HepG2 (cell line): ENCODE results near the gene GNG7. TPM values are rescaled to one million over a fixed set of nuclear protein-coding genes. Genes with fewer than 3 reads are reported as not detected.

Source experiments
- AKAP8 ChIP-seq: sonication (generic); formaldehyde crosslinking; IDR thresholded peaks from 2 replicates; pipeline ENCODE4 v1.5.1; 2020; ENCODE audit warnings: mild to moderate bottlenecking, missing genetic modification reagents
- ARNTL ChIP-seq: sonication (generic); formaldehyde crosslinking; IDR thresholded peaks from 2 replicates; pipeline ENCODE4 v1.4.0; 2020; ENCODE audit warnings: mild to moderate bottlenecking, missing genetic modification reagents
- FOXA1 ChIP-seq, 2 experiments: fragments of 450-650 bp in 1 of 2; sonication (generic) in 1 of 2; formaldehyde crosslinking in 1 of 2; IDR thresholded peaks; 2 replicates each; pipeline versions ENCODE4 v1.4.0 to v1.6.1; 2016 to 2020; ENCODE audit warnings: missing genetic modification reagents in 1 of 2
- HMG20A ChIP-seq: IDR thresholded peaks from 2 replicates; pipeline ENCODE4 v1.6.1; 2016; ENCODE audit warnings: borderline replicate concordance
- HNF4G ChIP-seq, 2 experiments: sonication (generic) in 1 of 2; formaldehyde crosslinking in 1 of 2; IDR thresholded peaks; 2 replicates each; pipeline versions ENCODE4 v1.4.0 to v1.6.1; 2011 to 2020; ENCODE audit warnings: borderline replicate concordance in 2 of 2, low read depth in 2 of 2, mild to moderate bottlenecking in 2 of 2, low read length in 1 of 2, missing genetic modification reagents in 1 of 2, moderate library complexity in 1 of 2
- HNRNPLL ChIP-seq: fragments of 200-400 bp; formaldehyde crosslinking; IDR thresholded peaks from 2 replicates; pipeline ENCODE4 v1.6.1; 2017; ENCODE audit warnings: mild to moderate bottlenecking, low read depth, low read length; ENCODE audit not compliant: poor library complexity, severe bottlenecking
- HOXD1 ChIP-seq: sonication (generic); formaldehyde crosslinking; IDR thresholded peaks from 2 replicates; pipeline ENCODE4 v1.5.0; 2020; ENCODE audit warnings: missing genetic modification reagents
- IRF2 ChIP-seq: IDR thresholded peaks from 2 replicates; pipeline ENCODE4 v1.6.1; 2018; ENCODE audit warnings: missing genetic modification reagents, missing compliant biosample characterization
- MXD4 ChIP-seq: IDR thresholded peaks from 2 replicates; pipeline ENCODE4 v1.6.1; 2016; ENCODE audit warnings: mild to moderate bottlenecking, missing biosample characterization, missing genetic modification reagents
- MZF1 ChIP-seq: sonication (generic); formaldehyde crosslinking; IDR thresholded peaks from 2 replicates; pipeline ENCODE4 v1.8.1; 2023; ENCODE audit warnings: mild to moderate bottlenecking, missing genetic modification reagents, borderline replicate concordance
- SALL1 ChIP-seq: sonication (generic); formaldehyde crosslinking; IDR thresholded peaks from 2 replicates; pipeline ENCODE4 v1.8.0; 2022; ENCODE audit warnings: mild to moderate bottlenecking, missing genetic modification reagents
- SKI ChIP-seq: fragments of 450-650 bp; IDR thresholded peaks from one replicate; pipeline ENCODE4 v1.6.1; 2018; ENCODE audit warnings: mild to moderate bottlenecking; ENCODE audit not compliant: partially characterized antibody
- SP4 ChIP-seq: sonication (generic); formaldehyde crosslinking; IDR thresholded peaks from 2 replicates; pipeline ENCODE4 v1.8.1; 2023; ENCODE audit warnings: mild to moderate bottlenecking, missing genetic modification reagents
- SPEN ChIP-seq: sonication (generic); formaldehyde crosslinking; IDR thresholded peaks from 2 replicates; pipeline ENCODE4 v1.5.1; 2020; ENCODE audit warnings: low read depth, mild to moderate bottlenecking, missing genetic modification reagents
- ZNF446 ChIP-seq: sonication (generic); formaldehyde crosslinking; IDR thresholded peaks from 2 replicates; pipeline ENCODE4 v1.5.0; 2020; ENCODE audit warnings: mild to moderate bottlenecking, missing genetic modification reagents
- ZNF644 ChIP-seq: IDR thresholded peaks from 2 replicates; pipeline ENCODE4 v1.6.1; 2016; ENCODE audit warnings: low read depth
- ZNF766 ChIP-seq: sonication (generic); formaldehyde crosslinking; IDR thresholded peaks from 2 replicates; pipeline ENCODE4 v1.5.0; 2020; ENCODE audit warnings: missing genetic modification reagents, borderline replicate concordance
- polyA plus RNA-seq, 8 experiments: library from polyadenylated mRNA; depleted of rRNA in 3 of 8; stranded (reverse) in 7 of 8; unstranded in 1 of 8; fragments of >200 nt; fragmentation: Illumina TruSeq in 4 of 8; extraction: Trizol in 4 of 8; gene quantifications; 2 replicates each; pipeline versions ENCODE4 v1.2.1 to v1.2.3, GENCODE V29; 2011 to 2016; ENCODE audit warnings: low read depth in 4 of 8, missing spikeins in 1 of 8, mixed read lengths in 1 of 8; ENCODE audit not compliant: insufficient read depth in 1 of 8
- total RNA-seq, 5 experiments: library from RNA; depleted of rRNA; stranded (reverse); fragments of >200 nt; fragmentation: Illumina TruSeq; extraction: Trizol; gene quantifications; 2 replicates each; pipeline ENCODE4 v1.2.3, GENCODE V29; 2016; ENCODE audit warnings: low read depth in 1 of 5
- TF ChIP-seq, protein P1 (sequence below): sonication (generic); formaldehyde crosslinking; IDR thresholded peaks from 2 replicates; pipeline ENCODE4 v1.5.0; 2020; ENCODE audit warnings: mild to moderate bottlenecking, missing genetic modification reagents, borderline replicate concordance
- TF ChIP-seq, protein P2 (sequence below): sonication (generic); formaldehyde crosslinking; IDR thresholded peaks from 2 replicates; pipeline ENCODE4 v1.5.1; 2020; ENCODE audit warnings: missing genetic modification reagents, mild to moderate bottlenecking, borderline replicate concordance

Gene GNG7
- total and polyA plus RNA-seq, 2 of the 13 experiments (the other 11 are each of a cell fraction or from before 2014, with no cell fraction given) = 1.4 to 3.3 TPM

DNA sequence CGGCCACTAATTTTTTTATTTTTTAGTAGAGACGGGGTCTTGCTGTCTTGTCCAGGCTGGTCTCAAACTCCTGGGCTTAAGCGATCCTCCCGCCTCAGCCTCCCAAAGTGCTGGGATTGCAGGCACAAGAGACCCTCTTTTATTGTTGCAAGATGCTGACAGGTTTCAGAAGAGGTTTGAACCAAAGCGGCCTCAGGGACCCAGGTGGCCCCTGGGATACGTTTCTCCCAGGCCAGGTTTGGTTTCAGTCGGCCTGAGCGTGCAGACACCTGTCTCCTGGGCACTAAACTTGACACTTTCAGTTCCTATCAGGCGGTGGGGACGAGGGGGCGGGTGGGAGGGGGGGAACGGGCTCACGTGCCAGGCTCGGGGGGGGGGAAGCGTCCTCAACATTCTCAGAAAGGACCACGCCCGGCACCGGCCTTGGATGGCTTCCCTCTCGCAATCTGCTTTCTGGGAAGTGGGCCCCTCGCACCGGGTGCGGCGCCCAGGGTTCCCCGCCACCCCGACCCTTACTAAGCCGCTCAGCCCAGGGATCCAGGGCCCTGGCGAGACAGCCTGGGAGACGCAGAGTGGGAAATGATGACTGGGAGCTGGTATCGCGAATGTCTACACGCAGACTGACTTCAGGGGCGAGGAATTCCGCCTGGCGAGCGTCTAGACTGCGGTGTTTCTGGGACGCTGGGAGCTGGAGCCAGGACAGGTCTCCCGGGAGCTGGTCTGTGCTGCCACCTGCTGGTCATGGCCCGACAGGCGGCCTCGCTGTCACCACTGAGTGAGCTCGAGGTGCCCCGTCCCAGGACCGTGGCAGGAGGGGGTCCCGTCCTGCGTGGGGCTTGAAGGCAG lies 91.6 kb downstream of the GNG7 start (continued):
- TF ChIP-seq HNF4G (IDR thresholded peaks at IDR 0.05; ENCODE audit: borderline replicate concordance, low read depth, low read length) (no peak), HNF4G (CRISPR knock-in tag; IDR thresholded peaks at IDR 0.05; ENCODE audit: borderline replicate concordance, low read depth) (no peak), SP4 (CRISPR knock-in tag) (peak; percentile 45; the same call in 1 of the 2 replicates), AKAP8 (CRISPR knock-in tag) (no peak), MXD4 (CRISPR knock-in tag) (peak; percentile 75; the same call in 1 of the 2 replicates), IRF2 (CRISPR knock-in tag) (peak; percentile 49; the same call in 1 of the 2 replicates), SPEN (CRISPR knock-in tag) (peak; percentile 52; the same call in 1 of the 2 replicates), ARNTL (CRISPR knock-in tag) (no peak), ZNF644 (CRISPR knock-in tag) (no peak), FOXA1 (IDR thresholded peaks at IDR 0.05) (no peak), FOXA1 (CRISPR knock-in tag; IDR thresholded peaks at IDR 0.05) (0 out of 2 replicates have a peak, but pooled peaks have one; percentile 21), HNRNPLL (peak; percentile 80), ZNF766 (no peak), SKI (peak; percentile 99), SALL1 (CRISPR knock-in tag) (peak; percentile 69), MZF1 (no peak), HOXD1 (CRISPR knock-in tag) (no peak), ZNF446 (CRISPR knock-in tag) (no peak), HMG20A (CRISPR knock-in tag) (0 out of 2 replicates have a peak, but pooled peaks have one; percentile 38)
- TF ChIP-seq, protein P1, sequence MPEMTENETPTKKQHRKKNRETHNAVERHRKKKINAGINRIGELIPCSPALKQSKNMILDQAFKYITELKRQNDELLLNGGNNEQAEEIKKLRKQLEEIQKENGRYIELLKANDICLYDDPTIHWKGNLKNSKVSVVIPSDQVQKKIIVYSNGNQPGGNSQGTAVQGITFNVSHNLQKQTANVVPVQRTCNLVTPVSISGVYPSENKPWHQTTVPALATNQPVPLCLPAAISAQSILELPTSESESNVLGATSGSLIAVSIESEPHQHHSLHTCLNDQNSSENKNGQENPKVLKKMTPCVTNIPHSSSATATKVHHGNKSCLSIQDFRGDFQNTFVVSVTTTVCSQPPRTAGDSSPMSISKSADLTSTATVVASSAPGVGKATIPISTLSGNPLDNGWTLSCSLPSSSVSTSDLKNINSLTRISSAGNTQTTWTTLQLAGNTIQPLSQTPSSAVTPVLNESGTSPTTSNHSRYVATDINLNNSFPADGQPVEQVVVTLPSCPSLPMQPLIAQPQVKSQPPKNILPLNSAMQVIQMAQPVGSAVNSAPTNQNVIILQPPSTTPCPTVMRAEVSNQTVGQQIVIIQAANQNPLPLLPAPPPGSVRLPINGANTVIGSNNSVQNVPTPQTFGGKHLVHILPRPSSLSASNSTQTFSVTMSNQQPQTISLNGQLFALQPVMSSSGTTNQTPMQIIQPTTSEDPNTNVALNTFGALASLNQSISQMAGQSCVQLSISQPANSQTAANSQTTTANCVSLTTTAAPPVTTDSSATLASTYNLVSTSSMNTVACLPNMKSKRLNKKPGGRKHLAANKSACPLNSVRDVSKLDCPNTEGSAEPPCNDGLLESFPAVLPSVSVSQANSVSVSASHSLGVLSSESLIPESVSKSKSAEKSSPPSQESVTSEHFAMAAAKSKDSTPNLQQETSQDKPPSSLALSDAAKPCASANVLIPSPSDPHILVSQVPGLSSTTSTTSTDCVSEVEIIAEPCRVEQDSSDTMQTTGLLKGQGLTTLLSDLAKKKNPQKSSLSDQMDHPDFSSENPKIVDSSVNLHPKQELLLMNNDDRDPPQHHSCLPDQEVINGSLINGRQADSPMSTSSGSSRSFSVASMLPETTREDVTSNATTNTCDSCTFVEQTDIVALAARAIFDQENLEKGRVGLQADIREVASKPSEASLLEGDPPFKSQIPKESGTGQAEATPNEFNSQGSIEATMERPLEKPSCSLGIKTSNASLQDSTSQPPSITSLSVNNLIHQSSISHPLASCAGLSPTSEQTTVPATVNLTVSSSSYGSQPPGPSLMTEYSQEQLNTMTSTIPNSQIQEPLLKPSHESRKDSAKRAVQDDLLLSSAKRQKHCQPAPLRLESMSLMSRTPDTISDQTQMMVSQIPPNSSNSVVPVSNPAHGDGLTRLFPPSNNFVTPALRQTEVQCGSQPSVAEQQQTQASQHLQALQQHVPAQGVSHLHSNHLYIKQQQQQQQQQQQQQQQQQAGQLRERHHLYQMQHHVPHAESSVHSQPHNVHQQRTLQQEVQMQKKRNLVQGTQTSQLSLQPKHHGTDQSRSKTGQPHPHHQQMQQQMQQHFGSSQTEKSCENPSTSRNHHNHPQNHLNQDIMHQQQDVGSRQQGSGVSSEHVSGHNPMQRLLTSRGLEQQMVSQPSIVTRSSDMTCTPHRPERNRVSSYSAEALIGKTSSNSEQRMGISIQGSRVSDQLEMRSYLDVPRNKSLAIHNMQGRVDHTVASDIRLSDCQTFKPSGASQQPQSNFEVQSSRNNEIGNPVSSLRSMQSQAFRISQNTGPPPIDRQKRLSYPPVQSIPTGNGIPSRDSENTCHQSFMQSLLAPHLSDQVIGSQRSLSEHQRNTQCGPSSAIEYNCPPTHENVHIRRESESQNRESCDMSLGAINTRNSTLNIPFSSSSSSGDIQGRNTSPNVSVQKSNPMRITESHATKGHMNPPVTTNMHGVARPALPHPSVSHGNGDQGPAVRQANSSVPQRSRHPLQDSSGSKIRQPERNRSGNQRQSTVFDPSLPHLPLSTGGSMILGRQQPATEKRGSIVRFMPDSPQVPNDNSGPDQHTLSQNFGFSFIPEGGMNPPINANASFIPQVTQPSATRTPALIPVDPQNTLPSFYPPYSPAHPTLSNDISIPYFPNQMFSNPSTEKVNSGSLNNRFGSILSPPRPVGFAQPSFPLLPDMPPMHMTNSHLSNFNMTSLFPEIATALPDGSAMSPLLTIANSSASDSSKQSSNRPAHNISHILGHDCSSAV (CRISPR knock-in tag) = no peak
- TF ChIP-seq, protein P2, sequence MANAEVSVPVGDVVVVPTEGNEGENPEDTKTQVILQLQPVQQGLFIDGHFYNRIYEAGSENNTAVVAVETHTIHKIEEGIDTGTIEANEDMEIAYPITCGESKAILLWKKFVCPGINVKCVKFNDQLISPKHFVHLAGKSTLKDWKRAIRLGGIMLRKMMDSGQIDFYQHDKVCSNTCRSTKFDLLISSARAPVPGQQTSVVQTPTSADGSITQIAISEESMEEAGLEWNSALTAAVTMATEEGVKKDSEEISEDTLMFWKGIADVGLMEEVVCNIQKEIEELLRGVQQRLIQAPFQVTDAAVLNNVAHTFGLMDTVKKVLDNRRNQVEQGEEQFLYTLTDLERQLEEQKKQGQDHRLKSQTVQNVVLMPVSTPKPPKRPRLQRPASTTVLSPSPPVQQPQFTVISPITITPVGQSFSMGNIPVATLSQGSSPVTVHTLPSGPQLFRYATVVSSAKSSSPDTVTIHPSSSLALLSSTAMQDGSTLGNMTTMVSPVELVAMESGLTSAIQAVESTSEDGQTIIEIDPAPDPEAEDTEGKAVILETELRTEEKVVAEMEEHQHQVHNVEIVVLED = peak; percentile 31; the same call in 1 of the 2 replicates
